Measurements from ENCODE around the gene UTS2R.

- TF ChIP-seq CTCF (optimal IDR thresholded peaks at IDR 0.05 in 1 of 3, IDR thresholded peaks at IDR 0.05 in 1 of 3, conservative IDR thresholded peaks at IDR 0.05 in 1 of 3; ENCODE audit: extremely low read depth in 1 of 3, insufficient read depth in 2 of 3, low read length in 3 of 3) (no peak), EZH2 (IDR thresholded peaks at IDR 0.05; ENCODE audit: low read length) (no peak)
Measured at GRCh38 chr17:82411396-82412053, 40.0 kb downstream of the UTS2R start.
